Inflammatory macrophage treated with lipopolysaccharide for 4 hours (primary cell): ENCODE measurements around the gene DMD.

Source experiments
- DNase-seq: peaks from one replicate; pipeline ENCODE4 v3.0.0-alpha.2; 2020

The DMD gene

GRCh38 chrX:32185160-32185559 is 1026.2 kb downstream of the DMD start:
- DNase-seq = no peak

- no peak for DNase-seq
These were observed 1028.3 kb downstream of the DMD start for GRCh38 chrX:32183066-32183465.

- no peak for DNase-seq
These were observed 1034.8 kb downstream of the DMD start for GRCh38 chrX:32176510-32176909.

- no peak for DNase-seq
These were observed 1040.9 kb downstream of the DMD start for GRCh38 chrX:32170481-32170880.

- DNase-seq = no peak
These were observed 1056.2 kb downstream of the DMD start for GRCh38 chrX:32155044-32155638.

GRCh38 chrX:32153585-32153984 is 1057.8 kb downstream of the DMD start:
- no peak for DNase-seq

GRCh38 chrX:32150141-32150540 is 1061.2 kb downstream of the DMD start:
- no peak for DNase-seq

- no peak for DNase-seq
These were observed 1069.5 kb downstream of the DMD start for GRCh38 chrX:32141841-32142240.

GRCh38 chrX:32139476-32139875 is 1071.9 kb downstream of the DMD start:
- DNase-seq = no peak

- DNase-seq = no peak
These were observed 1073.8 kb downstream of the DMD start for GRCh38 chrX:32137525-32137924.

- no peak for DNase-seq
These were observed 1084.4 kb downstream of the DMD start for GRCh38 chrX:32126997-32127396.

- DNase-seq = no peak
These were observed 1092.5 kb downstream of the DMD start for GRCh38 chrX:32118832-32119231.

- DNase-seq = no peak
These were observed 1095.3 kb downstream of the DMD start for GRCh38 chrX:32116047-32116446.

GRCh38 chrX:32087663-32088062 is 1123.7 kb downstream of the DMD start:
- DNase-seq = no peak

GRCh38 chrX:32084757-32085156 is 1126.6 kb downstream of the DMD start:
- DNase-seq = no peak

- DNase-seq = no peak
These were observed 1163.1 kb downstream of the DMD start for GRCh38 chrX:32048285-32048684.

- DNase-seq = no peak
These were observed 1166.2 kb downstream of the DMD start for GRCh38 chrX:32045149-32045548.

GRCh38 chrX:32041181-32041580 is 1170.2 kb downstream of the DMD start:
- no peak for DNase-seq

GRCh38 chrX:32026772-32027171 is 1184.6 kb downstream of the DMD start:
- DNase-seq = no peak

GRCh38 chrX:32024072-32024471 is 1187.3 kb downstream of the DMD start:
- DNase-seq = no peak

GRCh38 chrX:32016195-32016594 is 1195.2 kb downstream of the DMD start:
- no peak for DNase-seq

GRCh38 chrX:32010948-32011347 is 1200.4 kb downstream of the DMD start:
- DNase-seq = no peak

- DNase-seq = no peak
These were observed 1201.1 kb downstream of the DMD start for GRCh38 chrX:32010212-32010611.

GRCh38 chrX:31993637-31994036 is 1217.7 kb downstream of the DMD start:
- DNase-seq = no peak

GRCh38 chrX:31988975-31989374 is 1222.4 kb downstream of the DMD start:
- no peak for DNase-seq
